Endodermal cell (in vitro differentiated cells): Measurements from ENCODE around the gene GPRC5B. TPM values are rescaled to one million over a fixed set of nuclear protein-coding genes. Genes with fewer than 3 reads are reported as not detected.

ENCODE experiments used
- DNase-seq: peaks from one replicate; pipeline ENCODE4 v3.0.0-alpha.2; 2017
- H3K27ac ChIP-seq: 2 replicates; pipeline ENCODE4 v1.5.1; 2013; ENCODE audit warnings: mild to moderate bottlenecking, low read depth, low read length, moderate library complexity
- H3K27me3 ChIP-seq: 2 replicates; pipeline ENCODE4 v1.6.1; 2013; ENCODE audit warnings: mild to moderate bottlenecking, low read length, moderate library complexity; ENCODE audit not compliant: insufficient read depth, control insufficient read depth, poor library complexity, severe bottlenecking
- H3K36me3 ChIP-seq: 2 replicates; pipeline ENCODE4 v1.7.0; 2013; ENCODE audit warnings: mild to moderate bottlenecking, low read length, moderate library complexity; ENCODE audit not compliant: control insufficient read depth, insufficient read depth
- H3K4me1 ChIP-seq: one replicate; pipeline ENCODE4 v1.7.0; 2013; ENCODE audit warnings: low read length; ENCODE audit not compliant: control insufficient read depth, insufficient read depth
- H3K4me3 ChIP-seq: 2 replicates; pipeline ENCODE4 v1.5.1; 2013; ENCODE audit warnings: mild to moderate bottlenecking, low read length, moderate library complexity
- H3K9ac ChIP-seq: 2 replicates; pipeline ENCODE4 v1.6.1; 2013; ENCODE audit warnings: mild to moderate bottlenecking, low read length, moderate library complexity; ENCODE audit not compliant: poor library complexity, severe bottlenecking; ENCODE audit errors: extremely low read depth
- H3K9me3 ChIP-seq: 2 replicates; pipeline ENCODE4 v1.6.1; 2013; ENCODE audit warnings: mild to moderate bottlenecking, low read length, moderate library complexity; ENCODE audit not compliant: control insufficient read depth
- H3K27ac Mint-ChIP-seq: 2 replicates; pipeline ENCODE4 v1.8.0; 2020; ENCODE audit warnings: mixed read lengths
- H3K27me3 Mint-ChIP-seq: 2 replicates; pipeline ENCODE4 v1.8.0; 2021; ENCODE audit warnings: mild to moderate bottlenecking, mixed read lengths; ENCODE audit not compliant: insufficient read depth
- H3K36me3 Mint-ChIP-seq: 2 replicates; pipeline ENCODE4 v1.8.0; 2020; ENCODE audit warnings: low read depth, mixed read lengths
- H3K4me1 Mint-ChIP-seq: 2 replicates; pipeline ENCODE4 v1.8.0; 2020; ENCODE audit warnings: mixed read lengths
- H3K4me3 Mint-ChIP-seq: 2 replicates; pipeline ENCODE4 v1.8.0; 2020; ENCODE audit warnings: mild to moderate bottlenecking, moderate library complexity, mixed read lengths
- H3K9me3 Mint-ChIP-seq: 2 replicates; pipeline ENCODE4 v1.8.0; 2020; ENCODE audit warnings: mild to moderate bottlenecking, mixed read lengths
- WGBS, 2 experiments: methylation state at CpG; one replicate each; pipeline versions ENCODE4 v1.1.5 to v1.1.7; 2013; ENCODE audit warnings: missing lambda C conversion rate in 2 of 2, mixed read lengths in 1 of 2; ENCODE audit not compliant: insufficient coverage in 1 of 2, insufficient read length in 1 of 2; 5-methylcytosine and 5-hydroxymethylcytosine counted together
- total RNA-seq, 2 donors: library from RNA; stranded (reverse); fragmentation: NEBNext Ultra II Directional in 1 of 2; extraction: Animal tissue kit (Norgen Biotek cat#: 25700) in 1 of 2; gene quantifications; 2 replicates in 1 of 2; 3 replicates in 1 of 2; pipeline ENCODE4 v1.2.1, GENCODE V29; 2021
- TF ChIP-seq, protein P1 (sequence below): fragments of 200-600 bp; sonication (generic); conservative IDR thresholded peaks from 2 replicates; pipeline ENCODE4 v1.5.0; 2021; ENCODE audit warnings: antibody characterized with exemption, mild to moderate bottlenecking

Gene GPRC5B
- total RNA-seq, 2 donors from 2014 or later: 39.5 to 49.1 TPM

DNA sequence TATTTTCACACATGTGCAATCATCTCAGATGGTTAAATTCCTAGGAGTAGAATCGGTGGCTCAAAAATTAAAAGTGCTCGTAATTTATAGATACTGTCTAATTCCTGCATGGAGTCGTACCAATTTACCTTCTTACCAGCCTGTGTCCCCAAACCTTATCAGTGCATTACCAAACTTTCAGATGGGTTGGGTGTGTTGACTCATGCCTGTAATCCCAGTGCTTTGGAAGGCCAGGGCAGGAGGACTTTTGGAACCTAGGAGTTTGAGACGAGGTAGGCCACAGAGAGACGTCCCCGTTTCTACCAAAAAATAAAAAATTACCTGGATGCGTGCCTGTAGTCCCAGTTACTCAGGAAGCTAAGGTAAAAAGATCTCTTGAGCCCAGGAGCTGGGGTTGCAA is 34.5 kb upstream of the GPRC5B start:
- Mint-ChIP-seq H3K9me3 (no peaks in the 10 kb centered on the region), H3K4me3 (no peak overlapping the region), H3K27me3 (no peaks in the 10 kb centered on the region), H3K36me3 (no peaks in the 10 kb centered on the region), H3K27ac (no peak overlapping the region), H3K4me1 (no peaks in the 10 kb centered on the region)
- TF ChIP-seq, protein P1, sequence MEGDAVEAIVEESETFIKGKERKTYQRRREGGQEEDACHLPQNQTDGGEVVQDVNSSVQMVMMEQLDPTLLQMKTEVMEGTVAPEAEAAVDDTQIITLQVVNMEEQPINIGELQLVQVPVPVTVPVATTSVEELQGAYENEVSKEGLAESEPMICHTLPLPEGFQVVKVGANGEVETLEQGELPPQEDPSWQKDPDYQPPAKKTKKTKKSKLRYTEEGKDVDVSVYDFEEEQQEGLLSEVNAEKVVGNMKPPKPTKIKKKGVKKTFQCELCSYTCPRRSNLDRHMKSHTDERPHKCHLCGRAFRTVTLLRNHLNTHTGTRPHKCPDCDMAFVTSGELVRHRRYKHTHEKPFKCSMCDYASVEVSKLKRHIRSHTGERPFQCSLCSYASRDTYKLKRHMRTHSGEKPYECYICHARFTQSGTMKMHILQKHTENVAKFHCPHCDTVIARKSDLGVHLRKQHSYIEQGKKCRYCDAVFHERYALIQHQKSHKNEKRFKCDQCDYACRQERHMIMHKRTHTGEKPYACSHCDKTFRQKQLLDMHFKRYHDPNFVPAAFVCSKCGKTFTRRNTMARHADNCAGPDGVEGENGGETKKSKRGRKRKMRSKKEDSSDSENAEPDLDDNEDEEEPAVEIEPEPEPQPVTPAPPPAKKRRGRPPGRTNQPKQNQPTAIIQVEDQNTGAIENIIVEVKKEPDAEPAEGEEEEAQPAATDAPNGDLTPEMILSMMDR: no peak
- 91 to 94% methylated on average over 6 to 7 of the region's 7 CpGs for WGBS, 2 experiments
- Histone ChIP-seq H3K36me3 (no peaks in the 10 kb centered on the region), H3K27me3 (no peaks in the 10 kb centered on the region), H3K27ac (no peak overlapping the region), H3K4me3 (no peak overlapping the region), H3K4me1 (no peaks in the 10 kb centered on the region), H3K9ac (no peak overlapping the region), H3K9me3 (no peaks in the 10 kb centered on the region)
- DNase-seq: peak; percentile 22

DNA sequence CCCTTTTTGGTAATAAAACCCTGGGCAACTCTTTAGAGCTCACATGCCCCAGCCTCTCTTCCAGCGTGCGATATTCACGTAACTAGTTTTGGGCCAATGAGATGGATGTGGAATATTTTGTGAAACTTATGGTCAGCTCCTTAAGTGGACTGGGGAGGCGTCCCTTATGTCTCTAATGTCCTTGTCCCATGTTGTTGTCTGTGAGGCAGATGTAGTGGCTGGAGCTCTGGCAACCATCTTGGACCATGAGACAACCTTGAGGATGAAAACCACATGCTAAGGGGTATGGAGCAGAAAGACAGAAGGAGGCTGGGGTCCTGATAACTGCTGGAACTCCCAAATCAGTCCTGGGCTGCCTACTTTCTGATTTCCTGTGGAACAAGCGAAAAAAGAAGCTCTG is 31.4 kb upstream of the GPRC5B start:
- Mint-ChIP-seq H3K27ac (no peak overlapping the region), H3K4me1 (no peaks in the 10 kb centered on the region), H3K36me3 (no peaks in the 10 kb centered on the region), H3K4me3 (no peak overlapping the region), H3K27me3 (no peaks in the 10 kb centered on the region), H3K9me3 (no peaks in the 10 kb centered on the region)
- Histone ChIP-seq H3K27me3 (no peaks in the 10 kb centered on the region), H3K36me3 (no peaks in the 10 kb centered on the region), H3K9me3 (no peaks in the 10 kb centered on the region), H3K4me3 (no peak overlapping the region), H3K27ac (no peak overlapping the region), H3K4me1 (no peaks in the 10 kb centered on the region), H3K9ac (no peak overlapping the region)
- WGBS, 2 experiments: 74 to 91% methylated on average over 2 to 5 of the region's 5 CpGs
- TF ChIP-seq, protein P1: no peak
- no peak for DNase-seq

DNA sequence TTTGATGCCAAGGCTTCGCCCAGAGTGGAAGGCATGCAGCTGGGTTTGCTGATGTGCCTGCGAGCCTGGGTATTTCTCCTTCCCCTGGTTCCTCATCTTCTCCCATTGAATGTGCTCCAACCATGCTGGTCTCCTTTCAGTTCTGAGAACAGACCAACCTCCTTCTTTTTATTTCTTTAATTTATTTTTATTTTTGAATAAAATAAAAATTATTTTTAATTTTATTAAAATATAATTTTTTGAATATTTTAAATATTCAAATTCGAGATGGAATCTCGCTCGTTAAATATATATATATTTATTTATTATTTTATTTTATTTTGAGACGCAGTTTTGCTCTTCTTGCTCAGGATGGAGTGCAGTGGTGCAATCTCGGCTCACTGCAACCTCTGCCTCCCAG is 30.2 kb upstream of the GPRC5B start:
- Mint-ChIP-seq H3K4me1 (no peaks in the 10 kb centered on the region), H3K9me3 (no peaks in the 10 kb centered on the region), H3K27me3 (no peaks in the 10 kb centered on the region), H3K36me3 (no peaks in the 10 kb centered on the region), H3K27ac (no peak overlapping the region), H3K4me3 (no peak overlapping the region)
- no peaks in the 10 kb centered on the region for H3K36me3 ChIP-seq
- no peak overlapping the region for H3K4me3 ChIP-seq
- H3K9me3 ChIP-seq: no peaks in the 10 kb centered on the region
- no peak overlapping the region for H3K9ac ChIP-seq
- TF ChIP-seq, protein P1: no peak
- H3K27me3 ChIP-seq: no peaks in the 10 kb centered on the region
- peak; percentile 20 for DNase-seq
- 98 to 100% methylated on average over 2 to 4 of the region's 7 CpGs for WGBS, 2 experiments
- H3K4me1 ChIP-seq: no peaks in the 10 kb centered on the region
- no peak overlapping the region for H3K27ac ChIP-seq
